Sigmoid colon (tissue), 4 donors: Measurements from ENCODE around the gene TSPEAR.

Experiments used
- EP300 ChIP-seq, 4 donors: sonication (generic); formaldehyde crosslinking; IDR thresholded peaks; one replicate each; pipeline ENCODE4 v1.6.1; 2017; ENCODE audit warnings: antibody characterized with exemption in 4 of 4
- POLR2A ChIP-seq, 2 donors: fragments of 450-650 bp; IDR thresholded peaks; one replicate each; pipeline ENCODE4 v1.6.1; 2016; ENCODE audit warnings: antibody characterized with exemption in 2 of 2, mild to moderate bottlenecking in 2 of 2, moderate library complexity in 2 of 2
- POLR2AphosphoS5 ChIP-seq, 4 donors: sonication (generic); formaldehyde crosslinking; IDR thresholded peaks; one replicate each; pipeline ENCODE4 v1.6.1; 2017; ENCODE audit warnings: antibody characterized with exemption in 4 of 4
- TF ChIP-seq, protein P1 (sequence below), 4 experiments: fragments of 450-650 bp in 3 of 4; fragments of 200-600 bp in 1 of 4; IDR thresholded peaks; one replicate each; pipeline ENCODE4 v1.5.1; 2016 to 2019; ENCODE audit warnings: antibody characterized with exemption in 4 of 4, mild to moderate bottlenecking in 3 of 4, moderate library complexity in 2 of 4

DNA sequence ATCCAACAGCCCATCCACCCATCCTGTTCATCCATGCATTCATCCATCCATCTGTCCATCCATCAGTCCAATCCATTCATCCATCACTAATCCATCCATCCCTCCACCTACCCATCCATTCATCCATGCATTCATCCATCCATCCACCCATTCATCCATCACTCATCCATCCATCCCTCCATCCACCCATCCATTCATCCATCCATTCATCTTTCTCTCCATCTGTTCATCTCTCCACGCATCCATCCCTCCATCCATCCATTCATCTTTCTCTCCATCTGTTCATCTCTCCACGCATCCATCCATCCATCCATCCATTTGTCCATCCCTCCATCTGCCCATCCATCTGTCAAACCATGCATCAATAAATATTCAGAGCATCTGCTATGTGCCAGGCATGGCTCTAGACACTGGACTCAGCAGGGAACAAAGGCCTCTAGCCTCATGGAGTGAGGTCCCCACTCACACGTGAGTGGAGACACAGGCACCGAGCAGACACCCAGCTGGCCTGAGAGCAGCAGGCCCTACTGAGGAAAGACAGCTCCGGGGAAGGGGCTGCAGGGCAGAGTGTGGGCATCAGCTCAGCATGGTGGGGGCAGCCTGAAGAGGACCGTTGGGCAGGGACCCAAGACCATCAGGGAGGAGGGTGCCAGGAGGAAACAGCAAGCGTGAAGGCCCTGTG, 181.0 kb downstream of the TSPEAR start:
- TF ChIP-seq, protein P1, sequence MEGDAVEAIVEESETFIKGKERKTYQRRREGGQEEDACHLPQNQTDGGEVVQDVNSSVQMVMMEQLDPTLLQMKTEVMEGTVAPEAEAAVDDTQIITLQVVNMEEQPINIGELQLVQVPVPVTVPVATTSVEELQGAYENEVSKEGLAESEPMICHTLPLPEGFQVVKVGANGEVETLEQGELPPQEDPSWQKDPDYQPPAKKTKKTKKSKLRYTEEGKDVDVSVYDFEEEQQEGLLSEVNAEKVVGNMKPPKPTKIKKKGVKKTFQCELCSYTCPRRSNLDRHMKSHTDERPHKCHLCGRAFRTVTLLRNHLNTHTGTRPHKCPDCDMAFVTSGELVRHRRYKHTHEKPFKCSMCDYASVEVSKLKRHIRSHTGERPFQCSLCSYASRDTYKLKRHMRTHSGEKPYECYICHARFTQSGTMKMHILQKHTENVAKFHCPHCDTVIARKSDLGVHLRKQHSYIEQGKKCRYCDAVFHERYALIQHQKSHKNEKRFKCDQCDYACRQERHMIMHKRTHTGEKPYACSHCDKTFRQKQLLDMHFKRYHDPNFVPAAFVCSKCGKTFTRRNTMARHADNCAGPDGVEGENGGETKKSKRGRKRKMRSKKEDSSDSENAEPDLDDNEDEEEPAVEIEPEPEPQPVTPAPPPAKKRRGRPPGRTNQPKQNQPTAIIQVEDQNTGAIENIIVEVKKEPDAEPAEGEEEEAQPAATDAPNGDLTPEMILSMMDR (IDR thresholded peaks at IDR 0.05), result no peak
- TF ChIP-seq POLR2A (IDR thresholded peaks at IDR 0.05) (no peak), POLR2AphosphoS5 (IDR thresholded peaks at IDR 0.05) (no peak), EP300 (IDR thresholded peaks at IDR 0.05) (no peak)
